ENCODE results near the gene TNPO1.

TNPO1 gene

DNA sequence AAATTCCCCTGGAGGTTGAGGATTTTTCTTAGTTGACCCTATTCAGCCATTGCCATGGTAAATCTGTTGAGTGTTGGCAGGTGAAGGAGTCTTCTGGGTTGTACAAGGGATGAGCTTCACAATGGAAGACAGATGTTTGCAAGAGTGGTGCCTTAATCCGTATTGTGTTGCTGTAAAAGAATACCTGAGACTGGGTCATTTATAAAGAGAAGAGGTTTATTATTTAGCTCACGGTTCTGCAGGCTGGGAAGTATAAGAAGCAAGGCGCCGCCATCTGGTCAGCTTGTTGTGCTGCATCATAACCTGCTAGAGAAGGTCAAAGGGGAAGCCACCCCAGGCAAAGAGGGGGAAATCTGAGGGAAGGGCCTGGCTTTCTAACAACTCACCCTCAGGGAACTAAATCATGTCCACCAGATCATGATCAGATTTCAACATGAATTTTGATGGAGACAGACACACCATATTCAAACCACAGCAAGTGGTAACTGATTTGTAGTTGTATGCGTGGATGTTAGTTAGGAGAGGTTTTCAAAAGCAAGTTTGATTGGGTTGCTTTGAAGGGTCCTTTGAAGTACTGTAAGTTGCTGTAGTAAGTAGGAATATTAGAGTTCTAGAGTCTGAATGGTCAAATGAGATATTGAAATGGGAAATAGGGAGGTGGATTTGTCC, 2.5 kb downstream of the TNPO1 start:
- peak; percentile 63 for DNase-seq

DNA sequence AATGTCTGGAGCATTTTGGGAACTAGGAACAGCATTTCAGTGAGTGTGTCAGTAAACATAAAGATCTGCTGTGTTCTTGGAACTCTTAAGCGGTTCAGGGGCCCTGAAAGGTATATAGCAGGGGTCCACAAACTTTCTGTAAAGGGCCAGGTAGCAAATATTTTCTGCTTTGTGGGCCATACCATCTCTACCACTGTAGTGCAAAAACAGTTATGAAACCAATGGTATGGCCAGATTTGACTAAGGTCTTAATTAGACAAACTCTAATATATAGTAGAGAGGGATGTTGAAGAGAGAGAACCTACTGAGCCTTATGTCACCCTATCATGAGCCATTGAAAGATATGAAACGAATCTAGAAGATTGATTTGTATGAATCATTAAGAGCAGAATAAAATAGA, 5.3 kb downstream of the TNPO1 start:
- DNase-seq, result no peak

DNA sequence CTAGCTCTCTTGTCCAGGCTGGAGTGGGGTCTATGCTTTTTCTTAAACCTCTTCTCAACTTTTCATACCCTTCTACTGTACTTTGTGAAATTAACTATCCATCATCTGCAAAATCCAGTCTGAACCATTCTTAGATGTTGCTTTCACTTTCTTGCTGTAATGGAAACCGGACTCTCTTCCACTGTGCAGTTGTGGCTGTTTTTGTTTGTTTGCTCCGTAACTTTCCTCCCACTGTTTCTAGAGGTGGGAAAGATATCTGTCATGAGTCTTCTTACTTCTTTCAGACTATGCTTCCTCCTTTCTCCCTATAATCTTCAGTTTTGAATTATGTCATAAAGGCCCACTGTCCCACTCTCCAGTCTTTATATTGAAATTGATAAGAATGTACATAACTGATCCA, 6.5 kb downstream of the TNPO1 start:
- no peak for DNase-seq

DNA sequence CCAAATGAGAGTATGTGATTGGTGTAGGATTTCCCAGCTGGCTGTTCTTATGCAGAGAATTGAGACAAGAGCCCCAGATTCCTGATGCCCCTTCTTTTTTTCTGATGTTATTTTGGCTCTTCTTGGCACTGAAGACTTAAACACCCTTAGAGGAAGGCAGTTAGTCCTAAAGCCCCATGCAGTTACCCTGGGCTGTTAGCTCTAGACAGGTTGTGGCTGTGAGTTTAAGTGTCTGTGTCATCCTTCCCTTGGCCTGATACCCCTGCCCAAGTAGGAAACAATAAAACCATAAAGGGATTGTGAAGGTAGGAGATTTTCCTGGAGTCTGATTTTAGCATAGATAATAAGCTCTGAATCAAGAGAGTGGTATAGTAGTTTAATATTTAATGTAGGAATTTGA, 13.2 kb downstream of the TNPO1 start:
- no peak for DNase-seq

DNA sequence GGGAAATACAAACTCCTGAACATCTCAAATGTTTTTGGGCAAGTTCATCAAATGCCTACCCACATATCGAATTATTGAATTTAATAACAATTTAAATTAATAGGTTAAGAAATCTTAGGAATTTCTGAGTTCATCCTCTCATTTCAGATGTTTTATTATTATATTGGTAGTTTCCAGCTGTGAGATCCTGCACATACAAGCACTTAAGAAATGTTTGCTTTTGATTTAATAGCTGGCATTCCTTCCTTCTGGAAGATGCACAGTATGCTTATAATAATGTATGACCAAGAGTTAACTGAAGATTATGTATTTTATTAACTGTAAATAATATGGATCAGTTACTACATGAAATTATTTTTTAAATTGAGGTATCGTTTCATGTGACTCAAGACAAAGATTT, 13.9 kb downstream of the TNPO1 start:
- DNase-seq, result no peak

DNA sequence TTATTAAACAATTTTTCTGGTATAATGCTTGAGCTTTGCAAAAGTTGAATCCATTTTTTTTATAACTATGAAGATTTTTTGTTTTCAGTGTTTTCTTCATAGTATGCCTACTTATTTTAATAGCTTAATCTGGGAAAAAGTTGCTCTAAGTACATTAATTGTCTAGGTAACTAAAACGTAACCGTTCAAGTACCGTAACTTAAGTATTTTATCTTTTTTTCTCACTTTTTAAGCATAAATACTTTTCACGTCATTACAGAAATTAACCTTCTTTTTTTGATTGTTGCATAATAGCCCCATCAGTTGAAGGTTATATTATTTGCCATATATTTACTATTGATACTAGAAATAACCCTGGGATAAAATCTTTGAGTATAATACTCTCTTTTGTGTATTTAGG, 15.2 kb downstream of the TNPO1 start:
- no peak for DNase-seq

DNA sequence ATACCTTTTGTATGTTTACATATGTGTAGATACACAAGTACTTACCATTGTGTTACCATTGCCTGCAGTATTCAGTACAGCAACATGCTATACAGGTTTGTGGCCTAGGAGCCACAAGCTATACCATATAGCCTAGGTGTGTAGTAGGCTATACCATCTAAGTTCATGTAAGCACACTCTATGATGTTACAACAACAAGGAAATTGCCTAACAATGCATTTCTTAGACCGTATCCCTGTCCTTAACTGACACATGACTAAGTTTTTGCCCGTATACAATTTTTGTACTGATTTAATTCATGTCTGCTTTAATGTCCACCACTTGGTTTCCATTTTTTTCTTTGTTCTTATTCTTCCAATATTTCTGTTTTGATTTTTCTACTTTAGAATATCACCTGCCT, 18.5 kb downstream of the TNPO1 start:
- DNase-seq, result no peak

DNA sequence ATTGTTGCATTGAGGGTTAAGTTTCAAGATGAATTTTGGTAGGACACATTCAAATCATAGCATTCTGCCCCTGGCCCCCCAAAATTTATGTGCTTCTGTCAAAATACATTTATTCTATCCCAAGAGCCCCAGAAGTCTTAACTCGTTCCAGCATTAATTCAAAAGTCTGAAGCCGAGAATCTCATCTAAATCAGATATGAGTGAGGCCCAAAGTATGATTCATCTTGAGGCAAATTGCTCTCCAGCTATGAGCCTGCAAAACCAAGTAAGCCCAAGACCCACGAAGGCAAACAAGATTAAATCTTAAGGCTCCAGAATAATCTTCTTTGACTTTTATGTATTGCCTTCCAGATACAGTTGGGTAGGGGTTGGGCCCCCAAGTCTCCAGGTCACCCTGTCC, 19.2 kb downstream of the TNPO1 start:
- DNase-seq, result no peak

DNA sequence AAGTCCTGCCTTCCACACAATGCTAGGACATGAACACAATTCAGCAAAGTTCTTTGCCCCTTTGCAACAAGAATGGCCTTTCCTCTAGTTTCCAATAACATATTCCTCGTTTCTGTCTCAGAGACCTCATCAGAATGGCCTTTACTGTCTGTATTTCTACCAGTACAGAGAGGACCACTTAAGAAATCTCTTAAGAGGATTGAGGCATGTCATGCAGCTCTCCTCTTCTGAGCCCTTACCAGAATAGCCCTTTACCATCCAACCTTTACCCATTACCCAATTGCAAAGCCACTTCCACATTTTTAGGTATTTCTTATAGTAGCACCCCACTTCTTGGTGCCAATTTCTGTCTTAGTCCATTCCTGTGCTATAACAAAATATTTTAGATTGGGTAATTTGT, 20.3 kb downstream of the TNPO1 start:
- DNase-seq, result no peak

DNA sequence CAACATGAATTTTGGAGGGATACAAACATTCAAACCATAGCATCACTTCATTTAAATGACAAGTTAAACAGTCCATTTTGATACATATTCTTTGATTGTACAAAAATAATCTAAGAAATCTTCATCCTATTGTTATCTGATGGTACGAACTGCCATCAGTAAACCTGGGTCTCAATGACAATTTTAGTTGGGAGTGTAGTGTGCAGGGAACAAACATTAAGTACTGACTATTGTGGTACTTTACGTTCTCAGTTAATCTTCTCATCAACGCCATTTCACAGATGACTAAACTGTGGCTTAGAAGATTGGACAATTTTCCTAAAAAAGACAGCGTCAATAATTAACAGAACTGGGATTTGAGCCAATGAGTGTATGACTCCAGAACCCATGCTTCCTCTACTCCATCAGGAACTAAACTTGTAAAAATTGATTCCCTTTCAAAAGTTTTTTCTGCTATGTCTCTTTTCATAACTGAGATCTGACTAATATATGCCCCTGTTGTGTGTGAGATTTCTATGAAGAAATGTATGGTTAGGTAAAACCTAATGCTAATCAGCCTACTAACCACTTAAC, 21.1 kb downstream of the TNPO1 start:
- DNase-seq, result no peak

DNA sequence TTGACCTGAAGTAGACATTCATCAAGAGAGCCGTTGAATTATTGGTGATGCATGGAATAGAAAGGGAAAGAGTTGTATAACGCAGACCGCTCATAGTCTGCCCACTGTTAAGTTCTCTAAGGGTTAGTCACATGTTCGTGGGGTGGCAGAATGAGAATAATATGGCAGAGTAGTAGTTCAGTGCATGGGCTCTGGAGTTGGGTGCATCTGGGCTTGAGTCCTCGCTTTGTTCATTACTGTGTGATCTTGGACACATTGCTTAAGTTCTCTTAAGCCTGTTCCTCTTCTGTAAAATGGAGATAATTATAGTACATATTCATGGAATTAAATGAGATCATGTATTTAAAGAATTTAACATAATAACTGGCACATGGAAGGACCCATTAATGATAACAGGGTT, 23.6 kb downstream of the TNPO1 start:
- no peak for DNase-seq

DNA sequence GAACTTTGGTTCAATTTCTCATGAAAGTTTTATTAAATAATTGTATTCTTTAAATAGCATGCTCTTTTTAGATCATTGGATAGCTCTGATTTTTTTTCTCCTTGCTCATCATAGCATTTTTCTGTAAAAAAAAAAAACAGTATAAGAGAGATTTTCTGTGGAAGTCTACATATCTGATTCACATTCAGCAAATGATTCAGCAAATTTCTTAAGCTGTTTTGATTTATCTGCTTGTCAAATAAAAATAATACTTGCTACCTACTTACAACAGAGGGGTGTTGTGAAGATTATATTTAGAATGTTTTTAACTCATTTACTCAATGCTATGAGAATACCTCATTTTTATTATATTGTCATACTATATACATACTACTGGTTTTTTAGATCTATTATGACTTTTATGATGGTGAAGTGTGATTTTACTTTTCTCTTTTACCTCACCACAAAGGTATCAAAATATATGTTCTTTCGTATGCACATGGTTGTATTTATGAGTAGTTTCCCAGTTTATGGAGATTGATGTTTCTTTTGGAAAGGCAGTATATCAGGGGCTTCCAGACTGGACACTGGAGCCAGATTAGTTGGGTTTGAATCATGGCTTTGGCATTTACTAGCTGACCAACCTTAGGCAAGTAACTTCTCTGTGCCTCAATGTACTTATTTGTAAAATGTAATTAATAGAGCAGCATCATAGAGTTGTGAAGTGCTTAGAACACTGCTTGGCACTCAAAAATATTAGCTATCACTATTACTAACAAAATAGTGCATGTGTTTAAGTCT, 25.5 kb downstream of the TNPO1 start:
- no peak for DNase-seq

DNA sequence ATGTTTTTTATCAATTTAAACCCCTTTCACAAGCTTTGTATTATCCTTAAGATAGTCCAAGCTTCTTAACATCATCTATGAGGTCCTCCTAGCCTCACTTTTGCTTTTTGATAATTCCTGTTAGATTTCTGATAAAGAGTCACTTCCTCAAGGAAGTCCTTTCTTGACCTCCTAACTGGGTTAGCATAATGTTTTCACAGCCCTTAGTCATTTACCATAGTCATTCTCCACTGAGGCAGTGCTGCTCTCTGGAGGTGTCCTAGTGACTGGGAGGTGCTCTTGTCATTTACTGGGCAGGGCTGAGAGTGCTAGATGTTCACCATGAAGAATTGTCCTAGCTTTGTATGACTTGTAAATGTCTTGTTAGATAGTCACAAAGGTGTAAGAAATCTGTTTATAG, 26.4 kb downstream of the TNPO1 start:
- no peak for DNase-seq

DNA sequence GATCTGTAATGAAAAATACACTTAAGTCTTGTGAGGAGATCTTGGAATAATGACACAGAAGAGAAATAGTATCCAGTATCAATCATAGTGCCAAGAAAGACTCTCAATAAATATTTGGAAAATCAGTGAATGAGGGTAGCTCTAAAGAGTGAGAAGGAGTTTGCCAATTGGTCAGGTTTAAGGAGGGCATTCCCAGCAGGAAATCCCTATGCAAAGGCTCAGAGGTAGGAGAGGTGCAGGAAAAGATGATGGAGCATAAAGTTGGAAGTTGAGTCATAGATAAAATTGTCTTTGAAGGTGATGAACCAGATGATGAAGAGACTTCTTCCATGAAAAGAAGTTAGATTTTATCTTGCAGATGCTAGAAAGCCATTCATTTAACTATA, 27.8 kb downstream of the TNPO1 start:
- no peak for DNase-seq

DNA sequence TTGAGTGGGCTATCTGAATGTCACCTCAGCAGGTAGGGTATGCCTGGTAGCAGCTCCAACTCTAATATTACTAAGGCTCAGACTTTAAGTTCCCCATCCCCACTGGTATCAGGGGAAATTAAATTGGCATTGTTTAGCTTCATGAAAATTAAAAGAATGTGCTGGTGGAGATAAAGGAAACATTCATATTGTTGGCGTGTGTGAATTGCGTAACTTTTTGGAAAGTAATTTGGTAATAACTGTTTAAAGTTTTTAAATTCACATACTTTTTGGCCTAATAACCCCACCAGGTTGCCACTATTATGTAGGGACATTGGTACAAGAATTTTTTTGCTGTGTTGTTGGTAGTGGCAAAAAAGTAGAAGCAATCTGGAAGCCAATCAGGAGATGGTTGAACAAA, 29.4 kb downstream of the TNPO1 start:
- no peak for DNase-seq

DNA sequence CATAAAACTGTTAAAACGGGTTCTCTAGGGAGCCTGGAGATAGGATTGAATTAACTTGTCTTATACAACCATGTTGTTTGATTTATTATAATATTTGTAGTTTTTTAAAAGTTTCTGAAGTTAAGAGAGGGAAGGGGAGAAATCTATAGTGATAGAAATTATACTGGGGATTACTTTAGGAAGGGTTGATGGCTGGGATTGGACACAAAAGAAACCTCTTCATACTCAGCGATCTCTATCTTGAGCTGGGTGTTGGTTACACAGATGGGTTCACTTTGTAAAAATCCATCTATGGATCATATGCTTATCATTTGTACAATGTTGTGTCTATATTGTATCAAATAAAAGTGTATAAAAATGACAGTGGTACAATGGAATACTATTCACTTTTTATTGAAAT, 30.0 kb downstream of the TNPO1 start:
- DNase-seq, result no peak

DNA sequence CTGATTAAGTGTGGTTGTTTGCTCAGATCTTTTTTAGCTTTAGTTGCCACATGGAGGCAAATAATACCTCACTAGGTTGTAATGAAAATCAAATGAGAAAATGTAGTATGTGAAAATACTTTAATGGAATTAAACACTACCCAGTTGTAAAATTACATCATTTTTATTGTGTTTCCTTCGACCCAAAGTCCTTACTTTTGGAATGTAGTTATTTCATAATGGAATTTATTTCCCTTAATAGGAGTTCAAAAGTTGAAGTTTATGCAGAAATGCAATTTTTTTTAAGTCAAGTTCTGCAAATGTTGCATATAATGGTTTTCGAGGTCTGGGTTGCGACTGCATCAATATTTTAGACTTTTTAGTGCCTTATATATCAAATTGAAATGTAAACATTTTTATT, 31.0 kb downstream of the TNPO1 start:
- no peak for DNase-seq

DNA sequence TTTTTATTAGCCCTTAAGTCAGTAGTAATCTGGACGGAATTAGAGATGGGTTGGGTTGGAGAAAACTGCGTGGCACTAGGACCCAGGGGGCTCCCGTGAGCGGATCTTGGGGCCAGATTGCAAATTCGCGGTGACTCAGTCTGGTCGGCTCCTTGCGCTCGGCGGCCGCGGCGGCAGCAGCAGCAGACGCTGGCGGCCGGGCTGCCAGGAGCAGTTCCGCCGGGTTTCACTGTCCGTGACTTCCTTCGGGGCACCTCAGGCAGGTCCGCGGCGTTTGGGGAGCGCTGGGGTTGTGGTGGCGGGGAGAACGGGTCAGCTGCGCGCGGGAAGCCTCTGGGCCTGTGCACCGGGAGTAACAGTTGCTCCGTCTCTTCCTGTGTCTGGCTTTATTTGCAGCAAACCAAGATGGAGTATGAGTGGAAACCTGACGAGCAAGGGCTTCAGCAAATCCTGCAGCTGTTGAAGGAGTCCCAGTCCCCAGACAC, 31.6 kb downstream of the TNPO1 start:
- DNase-seq, result peak; percentile 83

DNA sequence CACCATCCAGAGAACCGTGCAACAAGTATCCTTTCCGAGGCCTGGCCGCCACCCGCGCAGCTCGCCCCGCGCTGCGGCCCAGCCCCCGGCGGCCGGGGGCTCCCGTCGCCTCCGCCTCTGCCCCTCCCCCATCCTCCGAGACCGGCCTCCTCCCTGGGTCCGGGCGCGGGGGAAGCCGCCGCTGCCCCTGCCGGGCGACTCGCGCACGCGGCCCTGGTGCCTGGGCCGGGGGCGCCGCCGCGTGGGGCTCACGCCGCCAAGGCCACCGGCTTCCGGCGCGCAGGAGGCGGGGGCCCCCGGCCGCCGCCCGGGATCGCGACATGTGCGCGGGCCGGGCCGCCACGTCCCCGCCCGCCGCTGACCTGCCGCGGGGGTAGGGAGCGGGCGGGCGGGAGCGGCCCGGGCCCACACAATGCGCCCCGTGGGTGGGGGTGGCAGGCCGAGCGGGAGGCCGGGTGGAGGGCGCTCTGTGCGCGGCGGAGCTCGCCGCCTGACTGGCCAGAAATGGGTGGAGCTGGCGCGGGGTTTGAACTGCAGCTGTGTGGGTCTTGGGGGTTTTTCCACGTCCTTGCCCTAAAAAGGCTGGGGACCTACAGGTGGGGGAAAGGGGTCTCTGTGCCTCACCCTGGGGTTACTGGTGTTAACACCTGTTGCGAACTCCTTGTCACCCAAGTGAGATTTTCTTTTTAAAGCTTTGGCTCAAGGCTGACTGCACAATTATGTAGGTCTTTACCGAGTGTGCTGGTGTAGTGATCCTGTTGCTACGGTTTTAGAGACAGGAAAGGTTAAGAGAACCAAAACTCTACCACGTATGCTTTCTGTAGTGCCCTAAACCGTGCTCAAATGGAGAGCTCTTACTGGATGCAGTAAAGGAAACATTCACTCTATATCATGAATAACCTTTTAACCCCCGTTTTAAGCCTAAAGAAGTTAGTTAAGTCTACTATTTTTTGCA, 32.3 kb downstream of the TNPO1 start:
- DNase-seq, result peak; percentile 42

DNA sequence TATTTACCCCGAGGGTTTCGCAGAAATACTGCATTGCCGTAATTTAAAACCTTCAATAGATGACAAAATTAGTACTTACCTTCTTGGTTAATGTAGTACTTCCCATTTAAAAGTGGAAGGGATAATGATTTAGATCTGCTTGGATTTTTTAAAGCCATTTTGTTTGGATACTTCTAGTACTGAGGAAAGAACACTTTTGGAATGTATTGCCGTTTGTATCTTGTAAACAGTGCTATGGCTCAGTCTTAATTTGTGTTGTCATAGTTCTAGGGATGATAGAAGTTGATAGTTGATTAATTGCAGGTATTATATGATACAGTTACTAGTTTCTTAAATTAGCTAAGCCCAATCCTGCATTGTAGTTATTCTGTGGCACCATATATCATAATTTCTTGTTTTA, 33.1 kb downstream of the TNPO1 start:
- no peak for DNase-seq

DNA sequence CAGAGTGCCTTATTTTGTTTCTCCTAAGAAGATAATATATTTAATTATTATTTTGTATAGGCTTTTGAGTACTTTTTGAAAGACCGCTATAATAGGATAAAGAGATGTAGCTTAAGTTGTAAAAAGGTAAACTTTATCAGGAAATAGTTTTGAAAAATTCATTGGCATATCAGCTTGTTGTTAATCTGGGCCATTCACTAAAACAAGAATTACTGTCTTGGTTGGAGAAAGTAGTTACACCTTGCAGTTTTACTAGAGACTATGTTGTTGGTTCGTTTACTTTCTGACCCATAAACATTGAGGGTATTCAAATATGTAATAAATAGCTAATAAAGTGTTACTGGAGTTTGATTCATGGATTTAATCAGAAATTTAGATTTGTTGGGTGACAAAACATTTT, 33.7 kb downstream of the TNPO1 start:
- no peak for DNase-seq

DNA sequence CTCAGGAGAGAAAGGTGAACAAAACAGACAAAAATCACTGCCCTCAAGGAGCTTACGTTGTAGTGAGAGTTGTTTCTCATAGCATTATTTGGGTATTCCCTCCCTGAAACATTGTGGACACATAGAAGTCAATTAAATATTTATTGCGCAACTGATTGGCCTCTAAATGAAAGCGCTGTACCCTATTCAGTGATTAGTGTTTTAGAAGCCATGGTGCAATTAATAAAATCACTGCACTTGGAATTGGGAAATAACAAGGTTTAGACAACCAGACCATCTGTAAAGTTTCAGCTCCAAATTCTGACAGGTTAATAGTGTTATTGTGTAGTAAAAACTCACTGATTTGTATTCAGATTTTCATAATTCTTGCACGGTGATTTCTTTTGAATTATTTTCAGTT, 35.9 kb downstream of the TNPO1 start:
- DNase-seq, result no peak

DNA sequence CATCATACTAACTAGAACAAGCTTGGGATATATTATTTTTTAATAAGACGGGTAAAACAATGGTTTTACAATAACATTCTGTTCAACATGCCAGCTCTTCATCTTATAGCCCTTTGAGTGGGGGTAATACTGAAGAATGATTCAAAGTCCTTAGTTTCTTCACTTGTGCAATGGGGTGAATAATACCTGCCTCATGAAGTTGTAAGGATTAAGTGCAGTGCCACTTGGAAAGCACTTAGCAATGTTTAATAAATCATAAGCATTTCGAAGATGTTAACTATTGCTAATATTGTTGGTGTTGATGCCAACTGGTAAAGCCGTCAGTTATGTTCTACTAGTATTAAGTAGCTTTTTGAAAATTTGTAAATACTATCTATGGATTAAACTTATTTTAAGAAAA, 38.0 kb downstream of the TNPO1 start:
- DNase-seq, result no peak
